PC-3 (cell line): ENCODE results near the gene CDK19. TPM values are rescaled to one million over a fixed set of nuclear protein-coding genes. Genes with fewer than 3 reads are reported as not detected.

Experiments used
- ATAC-seq: fragments of 200-7000 bp; cut with Tn5 transposase; 2 replicates; pipeline ENCODE4 v1.9.1; 2020; ENCODE audit warnings: mild to moderate bottlenecking, moderate library complexity
- BruUV-seq: library from RNA; stranded (reverse); fragments of 400-500 nt; replicated peaks from 2 replicates; lab custom pipeline; 2021; lab: Mats Ljungman, UMichigan
- CTCF ChIA-PET: fragments of 300-600 bp; sonication (Branson Sonifier 250); formaldehyde crosslinking; loops from one replicate; lab custom pipeline; 2022; ENCODE audit warnings: antibody characterized with exemption; lab: Charles Lee
- POLR2A ChIA-PET: fragments of 300-600 bp; sonication (Branson Sonifier 250); formaldehyde crosslinking; loops from one replicate; lab custom pipeline; 2022; ENCODE audit warnings: antibody characterized with exemption; ENCODE audit not compliant: unreplicated experiment; lab: Charles Lee
- DNase-seq: peaks from one replicate; pipeline ENCODE4 v3.0.0-alpha.2; 2015
- H2AFZ ChIP-seq: fragments of 300-600 bp; sonication (generic); 2 replicates; pipeline ENCODE4 v1.6.0; 2016; ENCODE audit warnings: antibody characterized with exemption, low read length
- H3F3A ChIP-seq: fragments of 300-600 bp; sonication (generic); one replicate; pipeline ENCODE4 v1.6.0; 2017; ENCODE audit warnings: antibody characterized with exemption, low read length, control low read depth, mild to moderate bottlenecking; ENCODE audit not compliant: unreplicated experiment
- H3K27ac ChIP-seq: fragments of 300-600 bp; sonication (generic); 2 replicates; pipeline ENCODE4 v1.5.1; 2016; ENCODE audit warnings: mild to moderate bottlenecking, low read length
- H3K27me3 ChIP-seq: fragments of 300-600 bp; sonication (generic); 2 replicates; pipeline ENCODE4 v1.6.1; 2016; ENCODE audit warnings: low read length, mixed read lengths
- H3K36me3 ChIP-seq: fragments of 300-600 bp; sonication (generic); 2 replicates; pipeline ENCODE4 v1.6.1; 2016; ENCODE audit warnings: low read depth, mixed run types, low read length, mixed read lengths
- H3K4me1 ChIP-seq: fragments of 300-600 bp; sonication (generic); 2 replicates; pipeline ENCODE4 v1.5.1; 2016; ENCODE audit warnings: low read length; ENCODE audit not compliant: insufficient read depth
- H3K4me2 ChIP-seq: fragments of 300-600 bp; sonication (generic); 2 replicates; pipeline ENCODE4 v1.6.0; 2016; ENCODE audit warnings: low read length
- H3K4me3 ChIP-seq: fragments of 300-600 bp; sonication (generic); 2 replicates; pipeline ENCODE4 v1.5.1; 2016; ENCODE audit warnings: mild to moderate bottlenecking, low read length, mixed read lengths
- H3K79me2 ChIP-seq: fragments of 300-600 bp; sonication (generic); 2 replicates; pipeline ENCODE4 v1.6.1; 2017; ENCODE audit warnings: low read length, mixed read lengths
- H3K9ac ChIP-seq: fragments of 300-600 bp; sonication (generic); 2 replicates; pipeline ENCODE4 v1.6.0; 2016; ENCODE audit warnings: mild to moderate bottlenecking, low read length
- H3K9me2 ChIP-seq: fragments of 300-600 bp; sonication (generic); replicated peaks from 2 replicates; pipeline ENCODE4 v1.6.1; 2016; ENCODE audit warnings: mixed run types, low read length, mixed read lengths
- H3K9me3 ChIP-seq: fragments of 300-600 bp; sonication (generic); 2 replicates; pipeline ENCODE4 v1.6.1; 2016; ENCODE audit warnings: low read length, mixed read lengths
- H4K20me1 ChIP-seq: fragments of 300-600 bp; sonication (generic); 2 replicates; pipeline ENCODE4 v1.6.1; 2016; ENCODE audit warnings: low read length, mixed read lengths
- EZH2 ChIP-seq: fragments of 300-600 bp; sonication (generic); IDR thresholded peaks from one replicate; pipeline ENCODE4 v1.6.1; 2017; ENCODE audit warnings: antibody characterized with exemption, mild to moderate bottlenecking, low read length; ENCODE audit not compliant: unreplicated experiment
- EZH2phosphoT487 ChIP-seq: fragments of 300-600 bp; sonication (generic); IDR thresholded peaks from 2 replicates; pipeline ENCODE4 v1.6.1; 2018; ENCODE audit warnings: mild to moderate bottlenecking, antibody characterized with exemption, low read length, borderline replicate concordance
- intact Hi-C: fragments of 100-400 bp; cut with micrococcal nuclease; formaldehyde crosslinking; loops from 2 replicates; pipeline ENCODE4 v1.9.0; 2023
- total RNA-seq: library from RNA; depleted of rRNA; stranded (reverse); fragments of >200 nt; gene quantifications from 2 replicates; pipeline ENCODE4 v1.2.3, GENCODE V29; 2014
- TF ChIP-seq, protein P1 (sequence below): fragments of 300-600 bp; sonication (generic); conservative IDR thresholded peaks from 2 replicates; pipeline ENCODE4 v1.5.1; 2017; ENCODE audit warnings: antibody characterized with exemption, low read depth, mild to moderate bottlenecking, low read length

The CDK19 gene
- total RNA-seq, 1 experiment from 2014 or later: 4.2 TPM

DNA sequence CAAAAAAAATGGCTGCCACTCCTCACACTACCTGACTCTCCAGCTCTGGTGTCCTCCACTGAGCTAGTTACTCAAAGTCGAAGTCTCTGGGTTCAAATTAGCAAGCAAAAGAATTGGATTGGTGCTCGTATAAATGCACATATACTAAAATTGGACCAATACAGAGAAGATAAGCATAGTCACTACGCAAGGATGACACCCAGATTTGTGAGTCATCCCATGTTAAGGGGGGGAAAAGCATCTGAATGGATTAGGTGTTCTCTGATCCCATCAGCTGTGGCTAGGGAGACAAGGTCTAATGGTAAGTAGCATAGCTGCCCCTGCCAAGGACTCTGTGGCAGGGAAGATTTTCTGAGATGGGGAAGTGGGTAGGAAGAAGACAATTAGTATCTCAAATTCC lies 41.0 kb upstream of the CDK19 start:
- Histone ChIP-seq H3K4me2 (no peak overlapping the region), H3K36me3 (no peaks in the 10 kb centered on the region), H3K9me3 (no peaks in the 10 kb centered on the region), H3K27me3 (no peaks in the 10 kb centered on the region), H3F3A (no peaks in the 10 kb centered on the region), H2AFZ (no peak overlapping the region), H3K4me3 (no peak overlapping the region), H3K9me2 (no peaks in the 10 kb centered on the region), H3K4me1 (no peaks in the 10 kb centered on the region), H3K27ac (no peak overlapping the region), H3K9ac (no peak overlapping the region), H4K20me1 (no peaks in the 10 kb centered on the region), H3K79me2 (no peaks in the 10 kb centered on the region)
- POLR2A ChIA-PET: no interaction called here
- no peak for TF ChIP-seq EZH2phosphoT487
- no peak for TF ChIP-seq EZH2
- intact Hi-C loops: no loop called here
- ATAC-seq (no peak), DNase-seq (no peak)
- CTCF ChIA-PET: no interaction called here
- BruUV-seq: no TSS peak

DNA sequence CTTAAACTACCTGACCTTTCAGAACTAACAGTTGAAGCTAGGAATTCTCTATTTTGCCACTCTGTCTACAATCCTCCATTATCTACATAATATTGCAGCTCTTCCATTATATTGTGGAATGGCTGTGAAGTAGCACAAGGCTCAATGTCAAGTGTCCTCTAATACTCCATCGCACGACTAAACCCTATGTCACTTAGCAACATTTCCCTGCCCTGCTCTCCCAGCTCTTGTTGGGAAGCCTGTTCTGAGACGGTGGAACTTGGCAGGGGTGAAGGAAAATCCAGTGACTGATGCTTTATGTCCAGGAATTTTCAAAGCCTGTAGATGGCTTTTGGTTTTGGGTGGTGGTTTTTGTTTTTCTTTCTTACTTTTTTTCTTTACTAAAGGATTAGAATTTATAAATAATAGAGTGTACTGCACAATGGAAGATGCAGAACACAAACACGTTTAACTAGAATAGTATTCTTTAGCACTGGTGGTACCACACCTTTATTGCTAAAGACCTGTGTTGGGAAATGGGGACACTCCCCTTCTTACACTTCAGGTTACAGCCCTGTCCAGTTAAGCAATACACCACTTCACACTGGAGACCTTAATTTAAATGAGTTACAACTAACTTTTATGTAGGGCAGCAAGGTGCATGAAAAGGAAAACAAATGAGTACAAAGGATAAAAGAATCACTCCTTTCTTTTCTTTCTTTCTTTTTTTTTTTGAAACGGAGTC lies 38.6 kb upstream of the CDK19 start:
- ATAC-seq: no peak
- H4K20me1 ChIP-seq: no peaks in the 10 kb centered on the region
- ChIA-PET POLR2A (no interaction called here), CTCF (no interaction called here)
- H3K9me2 ChIP-seq: no peaks in the 10 kb centered on the region
- no peak for TF ChIP-seq EZH2phosphoT487
- TF ChIP-seq EZH2: no peak
- TF ChIP-seq, protein P1, sequence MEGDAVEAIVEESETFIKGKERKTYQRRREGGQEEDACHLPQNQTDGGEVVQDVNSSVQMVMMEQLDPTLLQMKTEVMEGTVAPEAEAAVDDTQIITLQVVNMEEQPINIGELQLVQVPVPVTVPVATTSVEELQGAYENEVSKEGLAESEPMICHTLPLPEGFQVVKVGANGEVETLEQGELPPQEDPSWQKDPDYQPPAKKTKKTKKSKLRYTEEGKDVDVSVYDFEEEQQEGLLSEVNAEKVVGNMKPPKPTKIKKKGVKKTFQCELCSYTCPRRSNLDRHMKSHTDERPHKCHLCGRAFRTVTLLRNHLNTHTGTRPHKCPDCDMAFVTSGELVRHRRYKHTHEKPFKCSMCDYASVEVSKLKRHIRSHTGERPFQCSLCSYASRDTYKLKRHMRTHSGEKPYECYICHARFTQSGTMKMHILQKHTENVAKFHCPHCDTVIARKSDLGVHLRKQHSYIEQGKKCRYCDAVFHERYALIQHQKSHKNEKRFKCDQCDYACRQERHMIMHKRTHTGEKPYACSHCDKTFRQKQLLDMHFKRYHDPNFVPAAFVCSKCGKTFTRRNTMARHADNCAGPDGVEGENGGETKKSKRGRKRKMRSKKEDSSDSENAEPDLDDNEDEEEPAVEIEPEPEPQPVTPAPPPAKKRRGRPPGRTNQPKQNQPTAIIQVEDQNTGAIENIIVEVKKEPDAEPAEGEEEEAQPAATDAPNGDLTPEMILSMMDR: no peak
- intact Hi-C loops: no loop called here
- no peaks in the 10 kb centered on the region for H3K79me2 ChIP-seq
- H3K9ac ChIP-seq: no peak overlapping the region
- no peak overlapping the region for H2AFZ ChIP-seq
- H3K36me3 ChIP-seq: no peaks in the 10 kb centered on the region
- H3K27ac ChIP-seq: no peak overlapping the region
- H3K4me2 ChIP-seq: no peak overlapping the region
- no TSS peak for BruUV-seq
- H3K27me3 ChIP-seq: no peaks in the 10 kb centered on the region
- DNase-seq: no peak
- H3K4me3 ChIP-seq: no peak overlapping the region
- H3K9me3 ChIP-seq: no peaks in the 10 kb centered on the region
- H3K4me1 ChIP-seq: no peaks in the 10 kb centered on the region
- H3F3A ChIP-seq: no peaks in the 10 kb centered on the region

DNA sequence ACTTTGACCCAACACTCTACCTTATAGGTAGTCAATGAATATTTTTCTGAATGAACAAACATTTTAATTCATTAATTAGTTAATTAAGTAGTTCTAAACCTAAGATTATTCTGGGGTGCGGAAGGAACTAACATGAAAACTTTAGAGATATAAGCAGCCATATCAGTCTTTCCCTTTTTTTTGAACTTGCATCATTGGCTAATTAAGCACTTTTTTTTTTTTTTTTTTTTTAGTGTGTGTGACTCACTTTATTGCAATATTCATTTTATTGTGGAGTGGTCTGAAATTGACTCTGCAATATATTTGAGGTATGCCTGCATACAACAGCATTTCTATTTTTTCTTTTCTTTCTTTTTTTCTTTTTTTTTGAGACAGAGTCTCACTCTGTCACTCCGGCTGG lies 37.5 kb upstream of the CDK19 start:
- Histone ChIP-seq H4K20me1 (no peaks in the 10 kb centered on the region), H3K27ac (no peak overlapping the region), H3F3A (no peaks in the 10 kb centered on the region), H2AFZ (no peak overlapping the region), H3K4me2 (no peak overlapping the region), H3K4me1 (no peaks in the 10 kb centered on the region), H3K27me3 (no peaks in the 10 kb centered on the region), H3K9me2 (no peaks in the 10 kb centered on the region), H3K79me2 (no peaks in the 10 kb centered on the region), H3K36me3 (no peaks in the 10 kb centered on the region), H3K4me3 (no peak overlapping the region), H3K9me3 (no peaks in the 10 kb centered on the region), H3K9ac (no peak overlapping the region)
- ChIA-PET CTCF (no interaction called here), POLR2A (no interaction called here)
- intact Hi-C loops: no loop called here
- BruUV-seq: no TSS peak
- TF ChIP-seq EZH2phosphoT487: no peak
- no peak for TF ChIP-seq EZH2
- TF ChIP-seq, protein P1: no peak
- no peak for ATAC-seq
- DNase-seq: no peak
